Measurements from ENCODE around the gene CCDC185.
"Not testable (repeated sequence)": the region's sequence is repeated elsewhere in the genome, so short reads cannot be mapped to it uniquely, and the experiment has no call there.

CCDC185 gene

GRCh38 chr1:223394706-223395105 lies 1.5 kb downstream of the CCDC185 start:
- no peak for DNase-seq (ENCODE audit: low read depth in 2 of 2)

GRCh38 chr1:223399393-223399792 lies 6.2 kb downstream of the CCDC185 start:
- DNase-seq (ENCODE audit: low read depth in 2 of 2), result not testable (repeated sequence)

- no peak for DNase-seq (ENCODE audit: low read depth in 2 of 2)
Observed at GRCh38 chr1:223401873-223402789, 8.9 kb downstream of the CCDC185 start.

- no peak for DNase-seq (ENCODE audit: low read depth in 2 of 2)
Observed at GRCh38 chr1:223402790-223403142, 9.6 kb downstream of the CCDC185 start.

- no peak for DNase-seq (ENCODE audit: low read depth in 2 of 2)
Observed at GRCh38 chr1:223403184-223403815, 10.1 kb downstream of the CCDC185 start.

GRCh38 chr1:223405507-223405906 lies 12.3 kb downstream of the CCDC185 start:
- DNase-seq (ENCODE audit: low read depth in 2 of 2), result no peak

- no peak for DNase-seq (ENCODE audit: low read depth in 2 of 2)
Observed at GRCh38 chr1:223410036-223410435, 16.8 kb downstream of the CCDC185 start.

- DNase-seq (ENCODE audit: low read depth in 2 of 2), result no peak
Observed at GRCh38 chr1:223411309-223411708, 18.1 kb downstream of the CCDC185 start.

- no peak for DNase-seq (ENCODE audit: low read depth in 2 of 2)
Observed at GRCh38 chr1:223411710-223412109, 18.5 kb downstream of the CCDC185 start.

GRCh38 chr1:223413216-223413615 lies 20.0 kb downstream of the CCDC185 start:
- no peak for DNase-seq (ENCODE audit: low read depth in 2 of 2)

GRCh38 chr1:223417444-223417843 lies 24.2 kb downstream of the CCDC185 start:
- no peak for DNase-seq (ENCODE audit: low read depth in 2 of 2)

GRCh38 chr1:223417903-223418663 lies 24.9 kb downstream of the CCDC185 start:
- DNase-seq (ENCODE audit: low read depth in 2 of 2), result no peak

- DNase-seq (ENCODE audit: low read depth in 2 of 2), result no peak
Observed at GRCh38 chr1:223419115-223419514, 25.9 kb downstream of the CCDC185 start.

GRCh38 chr1:223419561-223419960 lies 26.3 kb downstream of the CCDC185 start:
- DNase-seq (ENCODE audit: low read depth in 2 of 2), result no peak

- no peak for DNase-seq (ENCODE audit: low read depth in 2 of 2)
Observed at GRCh38 chr1:223421025-223421424, 27.8 kb downstream of the CCDC185 start.

GRCh38 chr1:223421676-223422075 lies 28.5 kb downstream of the CCDC185 start:
- DNase-seq (ENCODE audit: low read depth in 2 of 2), result no peak

- no peak for DNase-seq (ENCODE audit: low read depth in 2 of 2)
Observed at GRCh38 chr1:223422911-223423310, 29.7 kb downstream of the CCDC185 start.

GRCh38 chr1:223423641-223424233 lies 30.5 kb downstream of the CCDC185 start:
- DNase-seq (ENCODE audit: low read depth in 2 of 2), result no peak

GRCh38 chr1:223425550-223425949 lies 32.3 kb downstream of the CCDC185 start:
- no peak for DNase-seq (ENCODE audit: low read depth in 2 of 2)

- DNase-seq (ENCODE audit: low read depth in 2 of 2), result no peak
Observed at GRCh38 chr1:223426936-223427335, 33.7 kb downstream of the CCDC185 start.

GRCh38 chr1:223429313-223429731 lies 36.1 kb downstream of the CCDC185 start:
- DNase-seq (ENCODE audit: low read depth in 2 of 2), result no peak

- DNase-seq (ENCODE audit: low read depth in 2 of 2), result no peak
Observed at GRCh38 chr1:223429821-223430220, 36.6 kb downstream of the CCDC185 start.
